ENCODE results near the gene OSGEPL1.
"Not testable (repeated sequence)": the region's sequence is repeated elsewhere in the genome, so short reads cannot be mapped to it uniquely, and the experiment has no call there.

OSGEPL1 gene, protein sequence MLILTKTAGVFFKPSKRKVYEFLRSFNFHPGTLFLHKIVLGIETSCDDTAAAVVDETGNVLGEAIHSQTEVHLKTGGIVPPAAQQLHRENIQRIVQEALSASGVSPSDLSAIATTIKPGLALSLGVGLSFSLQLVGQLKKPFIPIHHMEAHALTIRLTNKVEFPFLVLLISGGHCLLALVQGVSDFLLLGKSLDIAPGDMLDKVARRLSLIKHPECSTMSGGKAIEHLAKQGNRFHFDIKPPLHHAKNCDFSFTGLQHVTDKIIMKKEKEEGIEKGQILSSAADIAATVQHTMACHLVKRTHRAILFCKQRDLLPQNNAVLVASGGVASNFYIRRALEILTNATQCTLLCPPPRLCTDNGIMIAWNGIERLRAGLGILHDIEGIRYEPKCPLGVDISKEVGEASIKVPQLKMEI

DNA sequence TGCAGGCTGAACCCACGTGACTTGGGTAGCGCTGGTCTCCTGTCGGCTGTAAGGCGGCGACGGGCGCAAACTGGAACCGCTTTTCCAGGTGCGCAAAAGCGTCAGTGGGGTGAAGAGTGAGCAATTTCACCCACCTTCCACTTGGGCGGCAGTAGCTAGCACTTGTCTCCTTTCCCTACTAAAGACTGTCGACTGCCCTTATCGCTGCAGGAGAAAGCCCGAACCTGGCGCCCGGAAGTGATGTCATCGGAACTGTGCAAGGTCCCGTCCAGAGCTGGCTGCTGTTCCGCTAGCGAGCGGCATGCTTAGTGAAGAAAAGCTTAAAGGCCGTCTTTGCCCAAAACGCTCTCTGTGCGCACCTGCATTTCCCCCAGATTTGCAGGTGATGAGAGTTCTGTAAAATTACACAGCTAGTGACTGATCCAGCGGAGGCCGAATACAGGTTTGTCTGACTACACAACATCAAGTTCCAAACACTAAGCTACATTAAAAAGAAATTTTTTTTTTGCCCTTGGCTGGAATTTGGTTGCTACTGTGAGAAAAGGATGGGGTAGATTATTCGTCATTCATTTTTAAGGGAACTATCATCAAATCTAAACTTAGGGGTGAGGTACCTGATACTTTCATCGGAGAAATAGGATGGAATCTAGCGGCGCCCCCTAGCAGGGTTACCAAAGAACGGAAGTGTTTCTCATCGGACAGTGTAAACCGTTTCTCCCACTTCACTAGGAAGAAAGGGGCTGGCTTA lies at the start of gene OSGEPL1:
OSGEPL1 (minus strand) TSS at position 242 of the 748 bp plus-strand sequence. CDS start 1,152 bp downstream, outside the sequence.
- in situ Hi-C loops (cut with HindIII; ENCODE audit: low sequenced_read_pairs), result no loop called here

DNA sequence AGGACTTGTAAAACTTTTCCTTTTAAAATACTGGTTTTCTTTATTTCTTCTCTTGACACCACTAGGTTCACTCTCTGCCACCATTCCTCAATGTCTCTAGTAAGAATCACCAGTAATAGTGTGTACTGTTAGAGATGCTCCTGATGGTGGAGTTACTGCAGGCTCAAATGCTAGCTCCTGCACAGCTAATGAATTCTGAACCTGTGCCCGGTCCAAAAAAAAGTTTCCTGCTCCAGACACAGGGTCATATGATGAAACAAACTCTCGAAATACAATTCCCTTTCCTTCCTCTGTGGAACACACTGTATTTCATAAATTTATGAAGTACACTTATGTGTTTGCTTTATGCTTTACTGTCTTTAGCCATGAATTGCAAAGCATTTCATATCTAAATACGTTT lies 40.8 kb upstream of the OSGEPL1 start:
- in situ Hi-C loops (cut with HindIII; ENCODE audit: low sequenced_read_pairs), result no loop called here

DNA sequence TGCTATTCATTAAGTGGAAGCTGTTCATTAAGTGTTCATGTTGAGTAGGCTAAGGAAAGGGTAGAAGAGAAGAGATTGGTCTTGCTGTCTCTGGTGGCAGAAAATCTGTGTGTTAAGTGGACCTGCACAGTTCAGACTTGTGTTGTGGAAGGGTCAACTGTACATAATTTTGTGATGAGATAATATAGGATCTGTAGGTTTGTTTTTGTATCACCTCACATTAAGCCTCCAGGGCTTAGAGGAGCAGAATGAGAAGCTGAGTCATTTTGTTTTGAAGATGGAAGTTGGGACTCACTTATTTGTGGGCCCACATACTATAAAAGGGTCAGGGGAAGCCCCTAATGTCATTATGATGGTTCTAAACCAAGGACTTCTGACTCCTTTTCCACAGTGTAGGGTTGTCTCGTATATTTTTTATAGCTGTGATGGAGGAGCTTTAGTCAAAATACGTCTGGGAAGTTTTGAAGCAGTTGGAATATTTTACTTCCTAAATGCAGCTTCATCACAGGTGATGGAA lies 39.9 kb upstream of the OSGEPL1 start:
- in situ Hi-C loops (cut with HindIII; ENCODE audit: low sequenced_read_pairs), result no loop called here

DNA sequence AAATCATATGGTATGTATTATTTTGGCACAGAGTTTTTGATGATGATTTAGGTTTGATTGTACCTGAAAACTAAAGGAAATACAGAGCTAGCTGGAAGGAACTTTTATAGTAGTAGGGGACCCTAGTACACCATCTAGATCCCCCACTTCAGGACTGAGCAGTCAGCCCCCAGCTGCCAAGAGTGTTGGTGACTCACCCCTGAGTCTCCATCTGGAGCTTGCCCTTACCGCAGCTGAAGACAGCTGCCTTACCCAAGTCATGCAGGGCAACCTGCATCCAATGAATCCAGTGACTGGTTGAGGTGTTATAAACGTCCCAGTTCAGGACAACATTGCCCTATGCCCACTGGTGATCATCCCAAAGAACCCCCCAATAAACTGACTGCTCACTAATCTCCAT lies 36.9 kb upstream of the OSGEPL1 start:
- in situ Hi-C loops (cut with HindIII; ENCODE audit: low sequenced_read_pairs), result no loop called here

DNA sequence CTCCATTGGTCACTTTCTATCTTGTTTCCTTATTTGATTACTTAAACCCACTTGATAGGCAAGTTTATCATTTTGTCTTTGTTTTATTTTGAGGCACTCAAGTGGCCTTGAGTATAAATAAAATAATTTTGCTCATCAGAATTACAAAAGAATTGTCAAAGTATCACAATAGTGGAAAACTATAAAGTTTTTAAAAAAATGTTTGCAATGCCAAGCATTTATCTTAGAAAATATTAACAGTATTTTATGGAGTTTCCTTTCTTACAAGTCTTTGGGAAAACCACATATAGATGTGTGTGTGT lies 36.4 kb upstream of the OSGEPL1 start:
- in situ Hi-C loops (cut with HindIII; ENCODE audit: low sequenced_read_pairs), result no loop called here

DNA sequence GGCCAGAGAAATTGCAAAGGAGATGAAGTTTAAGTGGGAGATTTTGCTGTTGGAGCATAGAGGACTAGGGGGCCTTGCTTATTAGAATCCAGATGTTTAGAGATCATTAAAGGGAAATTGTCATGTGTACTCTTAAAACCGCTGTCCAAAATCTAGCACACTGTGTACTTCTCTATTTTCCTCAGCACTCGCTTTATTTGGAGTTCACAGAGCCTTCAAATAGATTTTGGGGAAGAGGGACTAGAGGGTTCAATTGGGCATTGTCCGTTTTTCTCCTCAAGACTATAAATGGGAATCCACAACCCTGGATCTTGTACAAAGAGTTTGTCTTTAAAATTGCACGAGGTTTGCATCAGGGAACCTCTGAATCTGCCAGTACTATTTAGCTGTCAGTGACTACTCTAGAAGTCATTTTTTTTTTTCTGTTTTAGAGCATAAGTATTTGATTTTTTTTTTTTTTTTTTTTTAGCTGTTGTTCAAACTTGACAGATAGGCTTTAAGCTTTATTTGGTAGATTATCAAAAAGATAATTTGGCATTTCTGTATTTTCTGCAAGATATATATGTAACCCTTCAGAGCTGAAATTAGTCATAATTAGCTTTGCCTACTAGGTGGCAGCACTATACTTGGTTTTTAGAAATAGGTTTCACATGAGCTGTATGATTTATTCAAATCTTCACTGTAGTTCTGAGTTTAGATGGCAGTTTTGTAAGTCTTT lies 35.9 kb upstream of the OSGEPL1 start:
- in situ Hi-C loops (cut with HindIII; ENCODE audit: low sequenced_read_pairs), result no loop called here

DNA sequence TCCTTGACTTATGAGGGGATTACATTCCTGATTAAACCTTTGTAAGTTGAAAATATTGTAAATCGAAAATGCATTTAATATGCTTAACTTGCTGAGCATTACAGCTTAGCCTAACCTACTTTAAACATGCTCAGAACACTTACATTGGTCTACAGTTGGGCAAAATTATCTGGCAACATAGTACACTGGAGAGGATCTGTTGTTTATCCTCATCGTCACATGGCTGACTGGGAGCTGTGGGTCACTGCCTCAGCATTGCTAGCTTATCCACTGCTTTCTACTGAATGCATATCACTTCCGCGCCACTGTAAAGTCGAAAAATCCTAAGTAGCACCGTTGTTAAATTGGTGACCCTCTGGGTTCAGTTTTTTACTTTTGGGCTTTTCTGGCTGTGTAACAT lies 35.3 kb upstream of the OSGEPL1 start:
- in situ Hi-C loops (cut with HindIII; ENCODE audit: low sequenced_read_pairs), result no loop called here

DNA sequence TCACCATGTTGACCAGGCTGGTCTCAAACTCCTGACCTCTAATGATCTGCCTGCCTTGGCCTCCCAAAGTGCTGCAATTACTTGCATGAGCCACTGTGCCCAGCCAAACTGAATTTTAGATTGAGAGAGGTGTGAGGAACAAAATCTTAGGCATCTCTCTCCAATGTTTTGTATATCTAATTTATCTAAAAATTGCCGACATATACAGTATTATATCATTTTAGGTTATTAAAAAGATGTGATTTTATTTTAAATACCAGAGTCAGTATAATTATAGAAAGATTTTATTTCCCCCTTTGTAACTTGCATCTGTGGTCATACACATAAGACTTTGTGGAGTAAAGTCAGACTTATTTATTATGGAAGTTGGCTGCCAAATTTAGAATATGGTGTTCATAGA lies 31.7 kb upstream of the OSGEPL1 start:
- in situ Hi-C loops (cut with HindIII; ENCODE audit: low sequenced_read_pairs), result no loop called here

DNA sequence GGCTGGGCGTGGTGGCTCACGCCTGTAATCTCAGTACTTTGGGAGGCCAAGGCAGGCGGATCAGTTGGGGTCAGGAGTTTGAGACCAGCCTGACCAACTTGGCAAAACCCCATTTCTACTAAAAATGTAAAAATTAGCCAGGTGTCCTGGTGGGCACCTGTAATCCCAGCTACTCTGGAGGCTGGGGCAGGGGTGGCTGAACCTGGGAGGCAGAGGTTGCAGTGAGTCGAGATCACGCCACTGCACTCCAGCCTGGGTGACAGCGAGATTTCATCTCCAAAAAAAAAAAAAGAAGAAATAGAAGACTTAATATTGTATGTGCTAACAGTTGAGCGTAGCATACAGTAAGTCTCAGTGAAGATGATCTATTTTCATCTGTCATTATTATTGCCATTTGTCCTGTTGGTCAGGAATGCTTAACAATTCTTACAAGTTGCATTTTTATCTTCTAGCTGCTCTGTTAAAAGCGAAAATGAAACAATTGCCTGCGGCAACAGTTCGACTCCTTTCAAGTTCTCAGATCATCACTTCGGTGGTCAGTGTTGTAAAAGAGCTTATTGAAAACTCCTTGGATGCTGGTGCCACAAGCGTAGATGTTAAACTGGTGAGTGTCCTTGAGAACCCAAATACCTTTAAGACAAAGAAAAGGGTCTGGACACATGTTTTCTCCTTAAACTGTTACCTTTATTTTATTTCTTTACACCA lies 28.9 kb upstream of the OSGEPL1 start:
- in situ Hi-C loops (cut with HindIII; ENCODE audit: low sequenced_read_pairs), result no loop called here

DNA sequence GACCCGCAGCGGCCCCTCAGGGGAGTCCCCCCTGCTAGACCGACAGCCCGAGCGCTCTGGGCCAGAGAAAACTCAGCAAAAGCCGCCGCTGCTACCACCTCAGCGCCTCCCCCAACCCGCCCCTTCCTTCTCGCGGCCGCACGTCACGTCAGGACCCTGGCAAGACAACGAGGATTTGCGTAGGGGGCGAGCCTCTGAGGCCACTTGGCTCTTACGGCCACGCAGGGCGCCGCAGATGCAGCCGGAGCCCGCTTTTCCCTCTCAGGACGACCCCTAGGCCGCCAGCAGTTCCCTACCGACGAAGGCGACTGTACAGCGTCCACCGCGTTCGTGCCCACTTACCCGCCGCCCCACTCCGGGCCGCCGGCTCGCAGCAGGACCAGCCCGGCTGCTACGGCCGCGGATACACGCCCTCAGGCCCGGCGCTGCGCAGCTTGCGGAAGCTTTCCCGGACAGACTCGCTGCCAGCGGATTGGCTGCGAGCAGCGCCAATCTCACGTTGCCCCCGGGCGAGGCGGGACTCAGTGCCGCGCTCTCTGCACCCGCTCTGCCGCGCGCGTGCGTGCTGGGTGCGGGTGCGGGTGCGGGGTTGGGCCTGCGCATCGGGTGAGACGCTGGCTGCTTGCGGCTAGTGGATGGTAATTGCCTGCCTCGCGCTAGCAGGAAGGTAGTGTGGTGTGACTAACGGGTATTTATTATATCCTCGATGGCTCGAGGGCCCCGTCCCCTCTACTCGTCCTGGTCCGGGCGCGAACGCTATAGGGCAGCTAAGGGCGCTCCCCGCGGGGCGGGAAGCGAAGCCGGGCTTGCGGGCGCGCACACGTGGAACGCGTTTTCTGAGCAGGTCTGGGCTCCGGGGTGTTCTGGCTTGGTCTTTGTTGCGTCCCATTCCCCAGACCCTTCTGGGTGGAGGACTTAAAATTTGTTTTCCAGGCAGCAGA lies 21.6 kb upstream of the OSGEPL1 start, which contains the start of the genes ORMDL1 and PMS1:
ORMDL1 (minus strand) TSS at position 413 of the 941 bp plus-strand sequence. CDS start 1,744 bp downstream, outside the sequence.
PMS1 (plus strand) TSS at position 524 of the 941 bp plus-strand sequence. CDS start 7,360 bp downstream, outside the sequence.
- in situ Hi-C loops (cut with HindIII; ENCODE audit: low sequenced_read_pairs), result no loop called here

DNA sequence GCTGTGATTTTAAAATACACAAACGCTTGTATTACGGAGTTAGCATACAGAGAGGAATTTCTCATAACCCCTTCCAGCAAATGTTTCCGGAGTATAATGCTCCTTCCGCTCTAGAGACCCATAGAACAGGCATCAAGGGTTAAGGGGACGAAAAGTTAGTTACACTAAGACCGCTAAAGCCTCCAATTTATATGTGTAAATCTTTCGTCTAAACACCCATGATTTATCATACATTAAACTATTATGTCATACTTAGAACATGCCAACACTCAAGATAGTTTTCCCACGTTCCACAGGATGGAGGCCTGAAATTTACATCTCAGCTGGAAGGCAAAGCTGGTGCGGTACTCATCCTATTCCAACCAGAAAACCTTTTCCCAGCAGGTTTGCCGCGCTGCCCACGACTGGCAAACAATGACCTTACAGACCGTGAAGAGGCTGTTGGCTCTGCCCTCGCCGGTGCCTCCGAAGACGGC lies 20.9 kb upstream of the OSGEPL1 start:
- in situ Hi-C loops (cut with HindIII; ENCODE audit: low sequenced_read_pairs), result no loop called here

DNA sequence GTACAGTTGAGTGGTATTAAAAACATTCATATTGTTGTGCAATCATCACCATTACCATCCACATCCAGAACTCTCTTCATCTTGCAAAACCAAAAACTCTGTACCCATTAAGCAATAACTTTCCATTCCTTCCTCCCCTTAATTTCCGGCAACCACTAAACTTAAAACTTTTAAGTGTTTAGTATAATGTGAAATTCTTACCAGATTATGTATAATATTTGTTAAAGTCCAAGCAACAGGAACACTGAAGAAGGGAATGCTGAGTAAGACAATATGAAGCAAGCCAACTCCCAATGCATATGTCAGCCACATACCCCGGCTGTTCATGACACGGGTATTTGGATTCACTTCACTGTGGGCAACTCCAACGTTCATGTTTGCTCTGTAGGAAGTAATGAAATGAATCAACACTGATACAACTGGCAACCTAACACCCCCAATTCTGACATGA lies 19.7 kb upstream of the OSGEPL1 start:
- in situ Hi-C loops (cut with HindIII; ENCODE audit: low sequenced_read_pairs), result no loop called here

DNA sequence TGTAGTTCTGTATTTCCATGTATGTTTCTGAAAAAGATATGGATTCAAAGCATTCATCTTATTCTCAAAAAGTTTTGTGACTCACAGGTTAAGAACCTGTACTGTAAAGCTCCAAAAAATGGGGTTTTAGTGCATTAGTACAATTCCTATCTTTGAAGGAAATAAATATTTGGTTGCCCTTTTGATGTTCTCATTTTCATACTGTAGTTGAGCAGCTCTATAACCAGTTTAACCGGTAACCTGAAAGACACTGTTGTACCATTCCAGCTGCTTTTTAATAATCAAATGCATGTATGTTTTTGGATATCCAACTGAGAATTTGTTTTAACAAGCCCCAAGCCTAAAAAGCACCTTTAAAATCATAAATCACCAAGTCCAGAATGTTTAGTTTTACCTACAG lies 9.6 kb upstream of the OSGEPL1 start:
- in situ Hi-C loops (cut with HindIII; ENCODE audit: low sequenced_read_pairs), result no loop called here

DNA sequence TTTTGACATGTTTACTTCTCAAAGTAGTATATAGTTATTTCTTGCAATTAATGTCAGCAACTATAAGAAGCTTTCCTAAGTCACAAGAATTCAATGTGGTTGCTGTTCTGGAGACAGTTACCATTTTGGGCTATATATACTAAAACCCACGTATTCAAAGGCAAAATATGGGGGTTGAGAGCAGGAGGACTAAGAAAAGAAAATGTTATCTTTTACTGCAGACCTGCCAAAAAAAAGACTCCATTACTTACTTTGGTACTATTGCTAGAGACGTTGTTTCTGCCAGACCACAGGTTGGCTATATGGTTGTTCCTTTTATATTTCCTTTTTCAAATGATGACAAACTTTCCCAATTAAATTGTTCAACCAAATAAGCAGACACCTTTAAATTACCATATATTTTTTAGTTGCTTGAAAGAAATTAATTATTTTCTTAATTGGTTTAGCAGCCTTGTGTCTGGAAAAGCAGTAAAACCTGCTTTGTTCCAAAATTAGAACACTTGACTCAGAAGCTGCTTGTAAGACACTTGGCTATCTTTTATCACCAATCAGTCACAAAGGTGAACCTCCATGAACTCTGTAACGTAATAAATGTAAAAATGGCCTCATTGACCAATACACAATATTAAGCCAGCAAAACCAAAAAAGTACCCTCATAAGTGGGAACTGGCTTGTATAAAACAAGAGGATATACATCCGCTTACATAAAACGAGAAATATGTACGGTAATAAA lies 8.2 kb upstream of the OSGEPL1 start:
- in situ Hi-C loops (cut with HindIII; ENCODE audit: low sequenced_read_pairs), result no loop called here

DNA sequence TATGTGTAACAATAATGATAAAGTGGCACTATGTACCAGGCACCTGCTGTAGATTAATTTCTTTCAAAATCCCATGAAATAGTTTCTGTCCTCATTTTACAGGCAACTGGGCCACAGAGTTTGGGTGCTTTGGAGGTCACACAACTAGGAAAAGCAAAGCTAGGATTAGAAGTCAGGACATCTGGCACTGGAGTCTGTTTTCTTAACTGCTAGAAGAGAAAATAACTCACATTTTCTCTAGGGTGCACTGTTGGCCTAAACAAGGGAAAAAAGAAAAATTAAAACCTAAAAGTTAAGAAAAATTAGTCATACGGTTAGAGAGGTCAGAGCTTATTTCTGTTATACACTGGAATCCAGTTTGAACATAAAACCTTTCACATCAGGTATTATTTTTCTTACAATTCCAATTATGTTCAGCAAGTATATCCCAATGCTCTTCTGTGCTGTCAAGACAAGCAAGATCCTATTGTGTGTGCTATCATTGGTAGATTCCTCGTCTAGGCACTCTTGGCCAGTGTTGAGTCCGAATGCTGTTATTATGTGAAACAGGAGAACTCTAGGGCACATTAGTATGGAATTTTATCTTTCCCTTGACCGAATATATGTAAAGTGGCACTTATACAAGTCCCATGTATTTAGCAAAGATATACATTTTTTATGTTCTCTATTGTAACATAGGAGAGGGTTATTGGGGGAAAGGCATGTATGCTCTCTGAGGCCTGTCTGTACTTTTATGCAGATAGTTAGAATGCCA lies 1.5 kb upstream of the OSGEPL1 start:
- in situ Hi-C loops (cut with HindIII; ENCODE audit: low sequenced_read_pairs), result no loop called here

DNA sequence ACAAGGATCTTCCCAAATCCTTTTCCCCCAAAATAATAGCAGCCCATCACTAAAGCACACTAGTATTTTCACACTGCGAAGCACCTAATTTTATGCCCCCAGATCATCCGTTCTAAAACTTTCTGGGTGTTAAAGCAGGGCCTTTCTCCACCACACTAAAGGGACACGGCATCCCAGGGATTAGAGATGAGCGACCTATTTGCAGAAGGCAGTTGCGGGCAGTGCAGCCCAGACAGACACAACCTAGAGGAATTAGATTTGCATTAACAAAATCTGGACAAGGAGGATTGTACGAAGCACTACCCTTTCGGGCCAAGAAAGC lies 402 bp downstream of the OSGEPL1 start:
- in situ Hi-C loops (cut with HindIII; ENCODE audit: low sequenced_read_pairs), result no loop called here

DNA sequence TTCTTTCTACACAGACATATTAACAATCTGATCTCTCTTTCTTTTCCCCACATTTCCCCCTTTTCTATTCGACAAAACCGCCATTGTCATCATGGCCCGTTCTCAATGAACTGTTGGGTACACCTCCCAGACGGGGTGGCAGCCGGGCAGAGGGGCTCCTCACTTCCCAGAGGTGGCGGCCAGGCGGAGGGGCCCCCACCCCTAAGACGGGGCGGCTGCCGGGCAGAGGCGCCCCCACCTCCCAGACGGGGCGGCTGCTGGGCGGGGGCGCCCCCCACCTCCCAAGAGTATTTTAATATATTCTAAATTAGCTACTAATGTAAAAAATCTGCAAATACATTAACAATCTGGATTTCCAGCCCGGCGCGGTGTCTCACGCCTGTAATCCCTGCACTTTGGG lies 2.4 kb downstream of the OSGEPL1 start:
- in situ Hi-C loops (cut with HindIII; ENCODE audit: low sequenced_read_pairs), result not testable (repeated sequence)

DNA sequence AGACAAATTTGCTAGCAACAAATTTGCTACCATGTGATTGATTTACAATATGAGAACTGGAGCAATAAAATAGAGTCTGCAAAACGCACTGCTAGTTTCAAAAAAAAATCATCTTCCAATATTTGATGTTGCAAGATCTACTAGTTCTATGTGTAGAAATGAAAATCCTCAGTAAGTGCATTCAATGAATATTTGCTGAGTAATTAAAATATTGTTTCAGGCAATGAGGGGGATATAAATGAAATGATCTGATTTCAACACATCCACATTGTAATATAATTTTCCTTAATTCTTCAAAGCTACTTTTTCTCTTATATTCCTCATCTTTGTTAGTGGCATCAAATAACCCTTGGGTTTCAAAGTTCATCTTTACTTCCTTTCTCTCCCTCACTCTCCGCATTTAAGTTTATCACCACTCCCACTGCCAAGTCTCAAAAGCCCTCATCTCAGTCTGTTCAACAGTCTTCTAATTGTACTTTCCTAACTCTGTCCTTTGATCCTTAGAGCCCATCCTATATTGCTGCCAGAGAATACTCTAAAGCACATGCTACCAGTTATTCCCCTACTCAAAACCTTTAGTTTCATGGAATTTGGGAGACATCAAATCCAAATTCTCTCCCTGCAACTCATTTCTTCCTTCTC lies 6.2 kb downstream of the OSGEPL1 start:
- in situ Hi-C loops (cut with HindIII; ENCODE audit: low sequenced_read_pairs), result no loop called here

Measured in endothelial cell of hepatic sinusoid (primary cell).